HG03439 (cell line): ENCODE measurements around the gene XAB2.
"Not testable (repeated sequence)": the region's sequence is repeated elsewhere in the genome, so short reads cannot be mapped to it uniquely, and the experiment has no call there.

Experiments used
- ATAC-seq: cut with Tn5 transposase; IDR thresholded peaks from one replicate; pipeline ENCODE4 v1.9.1; 2021; ENCODE audit warnings: mild to moderate bottlenecking, moderate library complexity; ENCODE audit not compliant: unreplicated experiment

Gene XAB2

GRCh38 chr19:7650148-7650547, 20.8 kb upstream of the XAB2 start:
- ATAC-seq: no peak

DNA sequence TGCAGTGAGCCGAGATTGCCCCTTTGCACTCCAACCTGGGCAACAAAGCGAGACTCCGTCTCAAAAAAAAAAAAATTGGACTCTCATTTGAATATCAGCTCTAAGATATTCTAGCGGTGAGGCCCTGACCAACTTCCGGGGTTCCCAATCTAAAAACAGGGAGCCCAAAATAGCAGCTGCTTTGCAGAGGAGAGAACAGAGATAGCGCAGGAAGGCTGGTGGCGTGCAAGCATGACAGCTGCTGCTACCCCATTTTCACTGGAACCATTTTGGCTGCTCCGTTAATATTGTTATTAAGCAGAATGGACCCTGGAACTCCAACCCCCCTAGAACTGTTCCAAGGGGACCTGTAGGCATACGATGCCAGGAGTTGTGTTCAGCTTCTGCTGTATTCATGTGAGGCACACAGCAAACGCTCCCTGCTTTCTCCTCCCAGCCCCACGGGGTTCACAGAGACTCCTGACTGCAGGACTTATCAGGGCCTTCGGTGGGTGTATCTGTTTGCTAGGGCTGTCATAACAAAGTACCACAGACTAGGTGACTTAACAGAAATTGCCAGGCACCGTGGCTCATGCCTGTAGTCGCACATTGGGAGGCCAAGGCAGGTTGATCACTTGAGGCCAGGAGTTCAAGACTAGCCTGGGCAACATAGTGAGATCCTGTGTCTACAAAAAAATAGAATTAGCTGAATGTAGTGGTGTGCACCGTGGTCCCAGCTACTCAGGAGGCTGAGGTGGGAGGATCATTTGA, 19.1 kb upstream of the XAB2 start:
- ATAC-seq: no peak

GRCh38 chr19:7647156-7647555, 17.8 kb upstream of the XAB2 start:
- ATAC-seq: no peak

- ATAC-seq: no peak
Observed at GRCh38 chr19:7646426-7646700, 17.0 kb upstream of the XAB2 start.

DNA sequence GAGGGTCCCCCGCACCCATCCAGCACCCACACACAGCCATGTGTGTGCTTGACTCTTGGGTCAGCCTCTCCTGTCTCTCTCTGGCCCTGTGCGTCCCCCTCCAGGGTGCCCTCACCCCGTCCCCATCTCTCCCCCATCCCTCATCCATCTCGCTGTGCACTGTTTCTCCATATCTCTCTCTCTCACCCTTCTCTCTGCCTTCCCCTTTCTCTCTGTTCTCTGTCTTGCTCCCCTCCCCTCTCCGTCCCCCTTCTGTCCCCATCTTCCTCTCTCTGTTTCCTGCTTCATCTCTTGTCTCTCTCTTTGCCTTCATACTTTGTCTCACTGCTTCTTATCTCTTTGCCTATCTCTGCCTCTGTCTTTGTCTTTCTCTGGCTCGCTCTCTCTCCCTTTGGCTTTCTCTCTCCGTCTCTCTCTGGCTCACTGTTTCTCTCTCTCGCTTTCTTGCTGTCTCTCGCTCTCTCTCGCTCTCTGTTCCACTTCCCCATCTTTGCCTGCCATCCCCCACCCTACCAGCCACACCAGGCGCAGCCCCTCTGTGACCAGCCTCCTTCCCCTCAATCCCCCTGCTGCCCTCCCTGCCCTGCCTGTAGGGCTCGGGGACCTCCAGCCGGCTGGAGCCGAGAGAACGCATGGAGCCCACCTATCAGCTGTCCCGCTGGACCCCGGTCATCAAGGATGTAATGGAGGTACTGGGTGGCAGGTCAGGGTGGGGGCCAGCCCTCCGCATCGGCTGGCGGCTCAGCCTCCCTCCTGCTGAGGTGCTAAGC, 16.5 kb upstream of the XAB2 start:
- ATAC-seq: no peak

DNA sequence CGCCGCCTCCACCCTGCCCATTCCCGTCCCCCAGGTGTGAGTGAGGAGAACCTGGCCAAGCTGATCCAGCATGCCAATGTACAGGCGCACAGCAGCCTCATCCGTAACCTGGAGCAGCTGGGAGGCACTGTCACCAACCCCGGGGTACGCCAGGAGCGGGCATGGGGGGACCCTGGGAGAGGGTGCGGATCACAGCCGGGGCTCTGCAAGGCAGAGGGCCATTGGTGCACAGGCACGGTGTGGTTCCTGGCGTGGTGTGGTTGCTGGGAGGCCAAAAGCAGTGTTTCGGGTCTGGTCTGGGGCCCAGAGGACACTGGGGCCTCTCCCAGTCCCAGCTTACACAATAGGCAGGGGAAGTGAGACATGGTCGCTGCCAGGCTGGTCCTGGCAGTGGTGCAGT, 15.8 kb upstream of the XAB2 start:
- no peak for ATAC-seq

- ATAC-seq: no peak
Observed at GRCh38 chr19:7644550-7644877, 15.2 kb upstream of the XAB2 start.

GRCh38 chr19:7643629-7644549, 14.5 kb upstream of the XAB2 start:
- not testable (repeated sequence) for ATAC-seq

- ATAC-seq: no peak
Observed at GRCh38 chr19:7643031-7643415, 13.7 kb upstream of the XAB2 start.

GRCh38 chr19:7642295-7643030, 13.1 kb upstream of the XAB2 start:
- ATAC-seq: no peak

- no peak for ATAC-seq
Observed at GRCh38 chr19:7641290-7642276, 12.2 kb upstream of the XAB2 start.

- ATAC-seq: no peak
Observed at GRCh38 chr19:7640803-7641202, 11.5 kb upstream of the XAB2 start.

DNA sequence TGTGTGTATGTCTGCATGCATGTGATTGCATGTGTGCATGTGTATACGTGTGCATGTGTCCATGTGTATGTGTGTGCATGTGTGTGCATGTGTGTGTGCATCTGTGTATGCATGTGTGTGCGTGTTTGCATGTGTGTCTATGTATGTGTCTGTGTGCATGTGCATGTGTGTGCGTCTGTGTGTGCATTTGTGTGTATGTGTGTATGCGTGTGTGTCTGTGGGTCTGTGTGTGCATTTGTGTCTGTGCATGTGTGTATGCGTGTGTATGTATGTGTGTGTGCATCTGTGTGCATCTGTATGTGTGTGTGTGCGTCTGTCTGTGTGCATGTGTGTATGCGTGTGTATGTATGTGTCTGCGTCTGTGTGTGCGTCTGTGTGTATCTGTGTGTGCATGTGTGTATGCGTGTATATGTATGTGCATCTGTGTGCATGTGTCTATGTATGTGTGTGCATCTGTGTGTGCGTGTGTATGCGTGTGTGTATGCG, 10.6 kb upstream of the XAB2 start:
- no peak for ATAC-seq

- ATAC-seq: no peak
Observed at GRCh38 chr19:7638802-7639465, 9.6 kb upstream of the XAB2 start.

- ATAC-seq: peak; percentile 40
Observed at GRCh38 chr19:7637374-7638256, 8.3 kb upstream of the XAB2 start.

DNA sequence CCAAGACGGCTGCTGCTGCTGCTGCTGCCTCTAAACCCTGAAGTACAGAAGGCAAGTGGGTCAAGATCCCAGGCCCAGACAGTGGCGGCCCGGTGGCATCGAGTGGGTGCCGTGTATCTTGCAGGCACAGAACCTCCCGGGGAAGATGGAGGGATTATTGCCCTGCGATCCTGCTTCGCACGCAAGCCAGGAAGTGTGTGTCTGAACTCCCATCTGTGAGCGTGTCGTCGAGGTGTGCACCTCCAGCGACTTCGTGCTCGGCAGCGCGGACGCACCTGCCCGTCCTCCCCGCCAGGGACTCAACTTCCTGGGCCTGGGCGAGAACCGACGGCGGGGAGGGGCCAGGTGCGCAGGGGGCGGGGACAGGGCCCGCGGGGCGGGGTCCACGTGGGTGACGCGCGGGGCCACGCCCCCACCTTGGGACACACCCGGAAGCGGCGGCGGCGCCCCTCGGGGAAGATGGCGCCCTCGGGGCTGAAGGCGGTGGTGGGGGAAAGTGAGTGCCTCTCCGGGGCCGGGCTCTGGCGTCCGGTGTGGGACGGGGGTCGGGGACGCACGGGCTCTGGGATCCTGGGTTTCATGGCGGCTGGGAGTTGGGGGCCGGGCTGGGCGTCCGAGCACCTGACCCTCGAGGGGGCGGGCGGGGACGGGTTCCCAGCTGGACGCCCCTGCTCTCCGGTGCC, 7.5 kb upstream of the XAB2 start, which contains the start of gene STXBP2:
Gene STXBP2, plus strand, starts transcription at position 420 of the 683 bp plus-strand sequence. Its CDS starts 40 bp downstream, at position 460.
- peak; percentile 60 for ATAC-seq

- ATAC-seq: no peak
Observed at GRCh38 chr19:7636317-7636690, 7.0 kb upstream of the XAB2 start.

GRCh38 chr19:7635670-7636069, 6.3 kb upstream of the XAB2 start:
- no peak for ATAC-seq
